NCI-H69 (cell line): ENCODE measurements around the gene FAM124B.
"Not testable (repeated sequence)": the region's sequence is repeated elsewhere in the genome, so short reads cannot be mapped to it uniquely, and the experiment has no call there.

ENCODE experiments used
- DNase-seq: peaks from one replicate; lab custom pipeline; 2025; lab: John Stamatoyannopoulos, UW

FAM124B gene

GRCh38 chr2:224412141-224413015, 10.5 kb upstream of the FAM124B start:
- DNase-seq: no peak

DNA sequence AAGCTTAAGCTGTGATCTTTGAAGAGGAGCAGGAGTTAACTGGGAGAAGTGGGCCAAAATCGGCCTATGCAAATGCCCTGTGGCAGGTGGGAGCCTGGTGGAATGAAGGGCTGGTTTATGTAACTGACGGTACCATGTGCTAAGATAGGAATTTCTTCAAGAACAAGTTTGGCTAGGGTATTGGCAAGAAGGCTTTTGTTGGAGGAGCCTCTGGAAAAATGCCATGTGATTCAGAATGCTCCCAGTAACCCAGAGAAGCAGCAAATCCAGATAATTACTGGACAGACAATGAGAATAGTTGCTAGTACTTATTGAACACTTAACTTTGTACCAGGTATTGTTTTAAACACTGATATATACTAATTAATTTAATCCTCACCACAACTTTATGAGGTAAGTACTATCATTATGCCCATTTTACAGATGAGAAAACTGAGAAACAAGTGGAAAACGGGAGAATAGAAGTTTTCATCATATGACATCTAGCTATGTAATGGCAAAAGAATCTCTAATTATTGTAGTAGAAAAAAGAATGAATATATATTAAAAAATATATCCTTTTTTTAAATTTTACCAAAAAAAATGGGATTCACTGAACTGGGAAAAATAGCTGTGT, 9.1 kb upstream of the FAM124B start:
- no peak for DNase-seq

- no peak for DNase-seq
Measured at GRCh38 chr2:224408676-224409075, 6.8 kb upstream of the FAM124B start.

DNA sequence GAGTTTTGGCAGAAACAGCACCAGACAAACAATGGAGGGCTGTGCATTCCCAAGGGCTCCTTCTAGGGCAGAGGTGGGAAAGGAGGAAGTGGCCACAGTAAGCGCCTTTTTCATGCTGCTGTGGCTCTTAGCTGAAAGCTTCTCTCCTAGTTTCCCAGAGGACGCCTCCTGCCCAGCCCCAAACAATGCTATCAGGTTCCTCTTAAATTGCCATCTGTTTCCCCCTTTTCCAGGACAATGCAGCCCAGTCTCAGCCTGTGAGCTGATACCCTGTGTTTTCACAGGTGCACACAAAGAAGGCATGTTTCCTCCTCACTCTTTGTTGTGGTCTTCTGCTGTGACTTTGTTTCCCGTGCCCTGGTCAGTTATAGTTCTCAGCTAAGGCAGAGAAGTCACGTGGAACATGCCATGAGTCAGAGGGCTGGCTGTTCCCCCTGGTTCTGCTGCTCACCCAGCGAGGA, 5.4 kb upstream of the FAM124B start:
- DNase-seq: peak; percentile 66

DNA sequence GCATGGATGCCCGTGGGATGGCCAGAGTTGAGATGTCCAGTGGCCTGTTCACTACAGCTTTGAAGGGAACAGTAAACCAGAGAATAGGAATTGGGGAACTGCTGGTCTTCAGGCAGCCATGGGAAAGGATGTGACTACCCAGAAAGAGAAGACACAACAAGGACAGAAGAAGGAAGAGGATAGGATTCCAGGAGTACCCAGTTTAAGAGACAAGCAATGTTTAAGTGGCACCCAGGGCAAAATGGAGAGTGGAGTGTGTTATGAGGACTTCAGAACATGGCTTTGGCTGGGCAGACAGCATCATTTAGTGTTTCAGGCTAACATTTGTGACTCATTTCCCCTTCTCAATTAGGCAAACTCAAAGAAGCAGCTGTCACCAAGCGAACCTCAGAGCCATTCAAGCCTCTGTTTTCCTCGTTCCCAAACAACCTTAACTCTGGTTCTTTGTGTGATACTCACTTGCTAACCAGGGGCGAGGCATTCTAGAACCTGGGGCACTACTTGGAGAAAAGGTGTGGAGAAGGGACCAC, 4.0 kb upstream of the FAM124B start:
- DNase-seq: no peak

- DNase-seq: no peak
Measured at GRCh38 chr2:224405412-224405811, 3.5 kb upstream of the FAM124B start.

GRCh38 chr2:224404796-224405195, 2.9 kb upstream of the FAM124B start:
- no peak for DNase-seq

GRCh38 chr2:224403657-224404056, 1.8 kb upstream of the FAM124B start:
- DNase-seq: no peak

DNA sequence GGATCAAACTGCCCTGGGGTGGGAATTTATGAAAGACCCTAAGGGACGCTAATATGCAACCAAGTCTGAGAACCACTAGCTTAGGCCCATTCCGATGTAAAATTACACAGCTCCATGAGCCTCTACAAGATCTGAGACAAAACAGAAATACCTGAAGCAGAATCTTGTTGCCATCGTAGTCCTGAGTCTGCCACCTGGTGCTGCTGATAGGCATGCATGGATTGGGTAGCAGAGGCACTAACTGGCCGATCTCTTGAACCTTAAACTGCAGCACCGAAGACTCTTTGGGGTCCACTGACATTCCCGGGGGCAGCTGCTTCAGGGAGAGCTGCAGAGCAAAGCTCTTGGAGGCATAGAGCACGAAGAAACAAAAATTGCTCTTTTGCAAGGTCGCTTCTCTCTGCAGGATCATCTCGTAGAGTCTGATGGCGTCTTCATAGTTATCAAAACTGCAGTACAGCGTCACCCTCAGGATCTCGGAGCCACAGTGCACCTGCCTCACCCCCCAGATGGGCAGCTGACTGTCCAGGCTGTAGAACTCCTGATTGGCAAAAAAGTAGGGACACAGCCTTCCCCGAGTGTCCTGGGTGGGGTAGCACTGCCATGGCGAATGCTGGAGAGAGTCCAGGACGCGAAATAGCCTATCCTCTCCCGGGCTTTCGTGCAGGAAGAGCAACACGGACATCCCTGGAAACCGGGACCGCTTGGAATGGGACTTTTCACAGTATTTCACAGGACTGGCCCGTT, 848 bp downstream of the FAM124B start:
- no peak for DNase-seq

DNA sequence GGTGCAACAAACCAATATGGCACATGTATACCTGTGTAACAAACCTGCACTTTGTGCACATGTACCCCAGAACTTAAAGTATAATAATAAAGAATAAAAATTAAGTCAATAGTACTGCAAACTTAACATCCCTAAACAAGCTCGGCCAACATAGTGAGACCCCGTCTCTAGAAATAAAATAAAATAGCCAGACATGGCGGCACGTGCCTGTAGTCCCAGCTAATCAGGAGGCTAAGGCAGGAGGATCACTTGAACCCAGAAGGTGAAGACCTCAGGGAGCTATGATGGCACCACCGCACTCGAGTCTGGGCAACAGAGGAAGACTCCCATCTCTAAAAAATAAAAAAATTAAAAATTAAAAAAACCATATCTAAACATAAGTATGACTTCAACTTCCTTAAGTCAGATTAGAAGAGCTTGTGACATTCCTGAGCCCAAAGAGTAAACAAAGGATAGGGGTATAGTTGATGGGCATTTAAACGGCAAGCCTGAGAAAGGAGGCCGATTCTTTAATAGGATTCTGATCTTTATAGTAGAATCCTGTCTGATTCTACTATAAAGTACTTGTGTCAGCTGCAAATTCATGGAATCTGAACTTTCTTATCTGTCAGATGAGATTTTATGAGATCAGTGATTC, 1.6 kb downstream of the FAM124B start:
- DNase-seq: no peak

DNA sequence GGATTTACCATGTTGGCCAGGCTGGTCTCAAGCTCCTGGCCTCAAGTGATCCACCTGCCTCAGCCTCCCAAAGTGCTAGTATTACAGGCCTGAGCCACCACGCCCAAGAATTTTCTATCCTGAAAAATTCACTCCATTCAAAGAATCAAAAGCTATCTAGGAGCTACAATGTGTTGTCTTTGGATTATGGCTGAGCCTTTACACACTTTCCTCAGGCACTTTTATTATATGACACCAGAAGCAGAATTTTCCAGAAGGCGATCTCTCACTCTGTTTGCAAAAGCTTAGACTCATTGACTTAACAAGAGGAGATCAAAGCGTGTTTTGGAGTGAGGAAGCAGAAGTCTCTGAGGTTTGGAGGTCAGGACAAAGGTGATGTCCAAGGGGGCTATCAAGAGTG, 3.6 kb downstream of the FAM124B start:
- DNase-seq: no peak

- DNase-seq: not testable (repeated sequence)
Measured at GRCh38 chr2:224397100-224397499, 4.8 kb downstream of the FAM124B start.

- no peak for DNase-seq
Measured at GRCh38 chr2:224395620-224396390, 6.1 kb downstream of the FAM124B start.

DNA sequence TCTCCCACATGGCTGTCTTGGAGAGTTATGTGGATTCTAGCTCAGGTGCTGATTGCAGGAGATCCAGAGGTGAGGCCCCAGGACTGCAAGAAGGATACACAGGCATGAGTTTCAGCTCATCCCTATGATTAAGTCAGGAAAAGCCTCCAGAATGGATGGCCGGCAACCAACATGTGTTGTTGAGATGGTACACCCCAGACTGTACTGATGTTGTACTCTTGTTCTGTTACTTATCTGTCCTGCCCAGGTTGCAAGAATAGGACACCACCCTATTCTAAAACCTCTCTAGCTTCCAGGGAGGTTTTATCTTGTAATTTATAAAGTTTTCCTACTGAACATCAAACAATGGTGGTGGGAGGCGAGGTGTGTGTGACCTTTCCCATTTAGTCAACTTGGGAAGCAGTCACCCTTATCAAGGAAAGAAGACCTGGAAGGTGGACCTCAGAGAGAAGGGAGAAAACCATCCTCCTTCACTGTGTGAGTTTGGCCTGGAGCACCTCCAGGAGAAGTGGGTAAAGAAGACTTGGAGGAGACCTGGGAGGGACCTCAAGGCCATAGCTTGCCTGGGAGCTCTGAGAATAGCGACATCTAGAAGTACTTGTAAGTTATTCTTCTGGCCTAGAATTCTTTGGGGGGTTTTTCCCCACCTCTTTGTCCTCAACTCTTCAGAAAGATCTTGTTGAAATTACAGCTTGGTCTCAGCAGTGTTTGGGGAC, 8.6 kb downstream of the FAM124B start:
- DNase-seq: no peak

GRCh38 chr2:224392545-224392944, 9.4 kb downstream of the FAM124B start:
- no peak for DNase-seq

DNA sequence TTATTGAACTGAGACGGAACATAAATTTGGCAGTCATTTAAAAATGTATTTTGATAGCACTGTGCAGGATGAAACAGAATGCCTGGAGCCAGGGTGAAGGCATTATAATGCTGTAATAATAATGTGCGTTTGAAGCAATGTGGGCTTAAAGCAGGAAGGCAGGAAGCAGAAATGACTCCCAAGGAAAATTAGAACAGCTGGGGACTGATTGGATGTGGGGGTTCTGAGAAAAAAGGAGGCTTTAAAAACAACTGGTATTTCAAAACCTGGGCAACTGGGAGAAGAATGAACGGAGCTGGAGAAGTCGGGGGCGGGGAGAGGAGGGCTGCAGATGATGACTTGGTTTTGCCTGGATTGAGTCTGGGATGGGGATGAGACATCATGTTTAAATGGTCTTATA, 12.6 kb downstream of the FAM124B start:
- DNase-seq: no peak

DNA sequence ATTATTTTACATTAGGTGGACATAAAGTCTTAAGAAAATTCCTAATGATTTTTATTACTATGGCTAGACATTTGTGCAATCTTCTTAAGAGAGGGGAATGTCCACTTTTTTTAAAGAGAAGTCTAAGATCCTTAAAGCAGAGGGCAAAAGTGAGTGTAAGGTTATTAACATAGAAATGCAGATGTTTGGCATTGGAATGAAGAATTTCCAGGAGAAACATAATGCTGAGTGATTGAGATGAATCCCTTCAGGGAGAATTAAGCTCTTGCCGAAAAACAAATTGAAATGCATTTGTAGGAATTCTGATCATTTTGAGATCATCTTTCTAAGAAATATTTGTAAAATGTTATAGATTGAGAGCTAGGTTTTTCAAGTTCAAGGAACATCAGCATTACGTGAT, 15.0 kb downstream of the FAM124B start:
- DNase-seq: no peak

DNA sequence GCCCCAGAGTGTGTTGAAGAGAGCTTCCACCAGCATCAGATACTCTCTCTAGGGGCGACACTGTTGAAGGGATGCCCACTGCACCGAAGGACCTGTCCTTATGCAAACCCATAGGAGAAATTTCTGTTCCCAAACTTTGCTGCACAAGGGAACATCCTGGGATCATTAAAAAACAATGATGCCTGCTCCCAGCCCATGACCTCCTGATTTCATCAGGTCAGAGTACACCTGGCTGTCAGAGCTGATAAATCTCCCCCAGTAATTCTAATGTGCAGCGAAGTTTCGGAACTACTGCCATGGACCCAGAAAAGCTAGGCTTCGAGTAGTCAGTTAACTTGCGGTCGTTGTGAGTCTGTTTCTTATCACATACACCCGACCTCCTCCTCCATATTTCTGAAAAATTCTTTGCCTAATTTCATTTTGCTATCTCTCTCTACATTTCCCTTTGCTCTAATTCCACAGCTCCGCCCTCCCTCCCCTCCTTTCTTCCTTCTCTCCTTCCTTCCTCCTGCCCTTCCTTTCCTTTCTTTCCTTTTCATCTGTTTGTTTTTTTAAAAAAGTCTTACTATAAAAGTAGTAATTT, 18.8 kb downstream of the FAM124B start:
- no peak for DNase-seq

- not testable (repeated sequence) for DNase-seq
Measured at GRCh38 chr2:224382280-224382647, 19.6 kb downstream of the FAM124B start.
